ENCODE measurements around the gene MYOT. TPM values are rescaled to one million over a fixed set of nuclear protein-coding genes. Genes with fewer than 3 reads are reported as not detected.

The MYOT gene
- total RNA-seq, 1 donor from 2014 or later, result not detected

DNA sequence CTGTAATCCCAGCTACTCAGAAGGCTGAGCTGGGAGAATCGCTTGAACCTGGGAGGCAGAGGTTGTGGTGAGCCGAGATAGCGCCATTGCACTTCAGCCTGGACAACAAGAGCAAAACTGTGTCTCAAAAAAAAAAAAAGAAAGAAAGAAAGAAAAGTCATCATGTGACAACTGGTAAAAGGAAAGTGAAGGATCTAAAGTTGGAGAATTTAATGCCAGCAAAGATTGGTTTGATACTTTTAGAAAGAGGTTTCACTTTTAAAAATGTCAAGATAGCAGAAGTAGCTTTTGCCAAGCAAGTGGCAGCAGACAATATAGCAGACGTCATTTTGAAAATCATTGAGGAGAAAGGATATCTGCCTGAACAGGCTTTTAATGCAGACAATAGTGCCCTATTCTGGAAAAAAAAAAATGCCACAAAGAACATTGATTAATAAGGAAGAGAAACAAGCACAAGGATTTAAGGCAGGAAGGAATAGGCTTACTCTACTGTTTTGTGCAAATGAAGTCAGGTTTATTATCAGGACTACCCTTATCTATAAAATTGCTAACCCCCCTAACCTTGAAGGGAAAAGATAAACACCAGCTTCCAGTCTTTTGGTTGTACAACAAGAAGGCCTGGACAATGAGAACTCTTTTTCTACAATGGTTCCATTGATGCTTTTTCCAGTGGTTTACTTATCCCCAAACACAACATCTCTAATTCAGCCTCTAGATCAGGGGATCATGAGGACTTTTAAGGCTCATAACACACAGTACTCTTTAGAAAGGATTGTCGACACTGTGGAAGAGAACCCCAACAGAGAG, 33.6 kb downstream of the MYOT start:
- DNase-seq (ENCODE audit: low read depth in 2 of 2), result no peak

DNA sequence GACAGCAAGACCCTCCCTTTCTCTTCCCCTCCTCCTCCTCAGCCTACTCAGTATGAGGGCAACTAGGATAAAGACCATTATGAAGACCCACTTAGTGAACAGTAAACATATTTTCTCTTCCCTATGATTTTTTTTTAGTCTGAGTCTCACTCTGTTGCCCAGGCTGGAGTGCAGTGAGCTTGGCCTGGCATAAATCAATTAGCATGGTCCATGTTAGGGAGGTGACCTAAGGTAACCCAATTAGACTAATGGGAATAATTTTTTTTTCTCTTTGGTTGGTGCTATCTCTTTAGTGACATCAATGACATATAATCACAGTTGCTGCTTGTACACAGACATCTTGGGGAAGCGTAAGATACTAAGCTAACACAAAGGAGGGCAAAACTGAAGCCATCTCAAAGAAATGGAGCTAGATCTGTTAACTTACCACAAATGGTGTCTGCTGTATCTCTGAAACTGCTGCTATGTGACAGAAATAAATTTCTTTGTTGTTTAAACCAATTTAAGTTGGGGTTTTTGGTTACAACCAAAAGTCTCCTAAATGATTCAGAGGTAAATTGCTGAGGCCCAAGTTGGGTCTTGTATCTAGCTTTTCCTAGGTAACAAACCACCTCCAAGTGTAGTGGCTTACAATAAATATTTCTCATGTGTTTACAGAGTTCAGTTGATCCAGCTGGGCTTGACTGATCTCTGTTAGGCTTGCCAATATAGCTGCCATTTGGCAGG, 34.9 kb downstream of the MYOT start:
- DNase-seq (ENCODE audit: low read depth in 2 of 2), result no peak

DNA sequence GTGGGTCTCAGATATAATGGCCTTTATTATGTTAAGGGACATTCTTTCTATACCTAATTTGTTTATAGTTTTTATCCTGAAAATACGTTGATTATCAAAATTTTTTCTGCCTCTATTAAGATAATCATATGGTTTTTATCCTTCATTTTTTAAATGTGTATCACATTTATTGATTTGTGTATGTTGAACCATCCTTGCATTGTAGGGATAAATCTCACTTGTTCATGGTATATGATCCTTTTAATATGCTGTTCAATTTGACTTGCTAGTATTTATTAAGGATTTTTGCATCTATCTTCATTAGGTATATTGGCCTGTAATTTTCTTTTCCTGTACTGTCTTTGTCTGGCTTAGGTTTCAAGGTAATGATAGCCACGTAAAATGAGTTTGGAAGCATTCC, 47.1 kb downstream of the MYOT start:
- DNase-seq (ENCODE audit: low read depth in 2 of 2), result no peak

DNA sequence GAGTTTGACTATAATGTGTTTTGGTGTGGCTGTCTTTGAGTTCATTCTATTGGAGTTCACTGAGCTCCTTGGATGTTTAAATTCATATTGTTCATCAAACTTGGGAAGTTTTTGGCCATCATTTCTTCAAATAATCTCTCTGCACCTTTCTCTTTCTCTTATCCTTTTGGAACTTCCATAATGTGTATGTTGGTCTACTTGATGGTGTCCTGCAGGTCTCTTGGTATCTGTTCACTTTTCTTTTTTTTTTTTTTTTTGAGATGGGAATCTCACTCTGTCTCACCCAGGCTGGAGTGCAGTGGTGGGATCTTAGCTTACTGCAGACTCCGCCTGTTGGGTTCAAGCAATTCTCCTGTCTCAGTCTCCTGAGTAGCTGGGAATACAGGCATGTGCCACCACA, 49.3 kb downstream of the MYOT start:
- no peak for DNase-seq (ENCODE audit: low read depth in 2 of 2)

DNA sequence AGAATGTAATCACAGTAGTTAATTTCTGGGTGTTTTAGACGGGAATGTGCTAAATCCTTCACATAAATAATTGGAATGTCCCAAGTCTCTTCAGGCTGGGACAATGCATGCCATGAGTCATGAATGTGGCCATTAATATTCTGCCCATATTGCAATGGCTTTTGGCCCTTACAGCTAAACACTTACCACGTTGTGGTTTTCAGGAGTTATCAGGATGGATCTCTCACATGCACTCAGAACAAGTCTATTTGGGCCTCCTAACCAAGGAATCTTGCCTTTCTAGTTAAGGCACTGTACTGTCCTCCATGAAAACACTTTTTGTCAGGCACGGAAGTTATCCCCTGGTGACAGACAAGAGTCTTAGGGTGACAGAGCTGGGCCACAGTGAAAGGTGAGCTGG, 54.3 kb downstream of the MYOT start:
- DNase-seq (ENCODE audit: low read depth in 2 of 2), result peak in 1 of 2 donors; percentile 2

DNA sequence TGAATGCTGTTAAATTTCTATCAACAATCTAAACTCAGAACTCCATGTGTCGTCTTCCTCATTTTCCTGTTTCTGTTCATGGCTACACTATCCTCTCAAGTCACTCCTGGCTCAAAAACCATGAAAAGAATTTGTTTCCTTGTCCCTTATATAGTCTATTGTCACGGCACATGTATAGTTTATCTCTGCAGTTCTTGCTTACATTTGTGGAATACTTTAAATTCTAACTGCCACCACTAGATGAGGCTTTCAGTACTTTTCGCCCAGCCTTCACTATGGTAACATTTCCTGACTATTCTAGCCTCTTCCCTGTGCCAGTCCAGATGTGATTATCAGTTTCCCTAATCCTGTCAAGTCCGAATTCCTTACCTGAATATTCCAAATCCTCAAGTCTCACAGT, 56.2 kb downstream of the MYOT start:
- DNase-seq (ENCODE audit: low read depth in 2 of 2), result peak; percentile 41 to 43

DNA sequence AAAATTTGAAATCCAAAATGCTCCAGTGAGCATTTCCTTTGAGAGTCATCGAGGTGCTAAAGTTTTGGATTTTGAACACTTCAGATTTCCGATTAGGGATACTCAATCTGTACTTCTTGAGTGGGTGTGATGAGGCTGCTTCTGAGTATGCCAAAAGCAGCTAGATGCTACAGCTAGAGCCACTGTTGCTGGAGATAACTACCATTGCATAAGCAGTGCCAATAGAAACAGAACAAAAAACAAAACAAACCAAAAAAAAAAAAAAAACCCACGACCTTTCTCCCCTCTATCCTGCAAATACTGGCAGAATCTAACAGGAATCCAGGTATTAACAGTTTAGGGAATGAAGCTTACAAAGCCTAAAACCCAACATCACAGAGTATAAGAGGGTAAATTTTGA, 65.1 kb downstream of the MYOT start:
- peak in 1 of 2 donors; percentile 11 for DNase-seq (ENCODE audit: low read depth in 2 of 2)

DNA sequence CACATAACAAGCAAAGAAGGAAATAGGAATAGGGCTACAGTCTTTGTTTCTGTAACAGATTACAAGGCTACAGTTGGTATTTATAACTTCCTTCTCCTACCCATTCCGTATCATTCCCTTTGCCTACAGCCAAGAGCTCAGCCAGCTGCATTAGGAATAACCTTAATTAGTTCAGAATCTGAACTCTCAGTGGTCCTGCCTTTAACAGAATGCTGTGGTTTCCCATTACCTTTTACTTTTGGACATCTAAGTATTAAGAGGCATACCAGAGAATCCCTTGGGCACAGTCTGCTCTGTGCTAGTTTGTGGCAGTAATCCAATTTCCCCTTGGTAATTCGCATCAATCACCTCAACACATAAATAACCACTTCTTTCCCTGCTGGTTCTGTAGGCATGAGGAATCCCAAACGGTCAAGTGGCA, 65.8 kb downstream of the MYOT start:
- peak in 1 of 2 donors; percentile 5 for DNase-seq (ENCODE audit: low read depth in 2 of 2)

DNA sequence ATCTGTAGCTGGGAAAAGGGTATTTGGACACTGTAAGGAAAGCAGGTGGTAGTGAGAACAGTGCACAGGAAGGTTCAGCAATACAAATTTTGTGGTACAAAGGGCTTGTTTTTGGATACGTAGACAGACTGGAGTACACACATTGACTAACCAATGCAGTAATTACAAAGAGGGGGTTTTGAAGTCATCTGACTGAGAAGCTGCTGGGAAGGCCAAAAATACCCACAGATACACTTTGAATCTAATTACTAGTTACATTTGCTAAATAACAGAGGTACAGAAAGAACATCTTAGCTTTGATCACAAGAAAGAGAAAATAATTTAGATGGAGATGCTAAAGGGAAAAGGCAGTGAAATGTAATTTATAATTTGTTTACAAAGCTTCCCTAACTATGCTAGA, 67.5 kb downstream of the MYOT start:
- DNase-seq (ENCODE audit: low read depth in 2 of 2), result no peak

DNA sequence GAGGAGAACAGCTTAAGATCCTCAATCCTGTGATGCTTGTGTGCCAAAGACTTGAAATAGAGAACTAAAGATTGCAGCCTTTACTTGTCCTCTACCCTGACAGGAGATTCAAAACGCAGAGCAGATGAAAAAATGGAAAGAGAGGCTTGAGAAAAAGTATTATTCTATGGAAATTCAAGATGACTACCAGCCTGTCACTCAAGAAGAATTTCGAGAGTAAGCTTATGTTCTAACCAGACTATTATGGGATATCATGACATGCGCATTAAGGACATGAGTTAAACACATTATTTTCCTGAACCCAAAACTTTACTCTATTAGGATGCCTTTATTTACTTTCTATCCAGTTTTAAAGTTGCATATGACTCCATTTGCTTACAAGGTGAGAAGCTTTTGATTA, 68.0 kb downstream of the MYOT start:
- no peak for DNase-seq (ENCODE audit: low read depth in 2 of 2)

Other genes with a start within 250 kb of the MYOT start
- 19.3 and 50.4 TPM in 2 replicates for gene KLHL3, start 131.8 kb upstream of the MYOT start, total RNA-seq
- 13.0 and 18.6 TPM in 2 replicates for gene HNRNPA0, start 113.5 kb upstream of the MYOT start, total RNA-seq
- not detected in 2 replicates for gene PKD2L2, start 21.6 kb downstream of the MYOT start, total RNA-seq
- gene FAM13B, start 165.2 kb downstream of the MYOT start, total RNA-seq, result 11.6 and 19.0 TPM in 2 replicates
- not detected in 2 replicates for gene WNT8A, start 216.2 kb downstream of the MYOT start, total RNA-seq

Data from dermis microvascular lymphatic vessel endothelial cell (primary cell).